Stimulated activated CD8-positive, alpha-beta memory T cell treated with anti-CD3 and anti-CD28 coated beads, Interleukin-7, amount 100 ng/mL, for 48 hours (primary cell): ENCODE data around the gene DNAJB2.
"Not testable (repeated sequence)": the region's sequence is repeated elsewhere in the genome, so short reads cannot be mapped to it uniquely, and the experiment has no call there.

ENCODE experiments used
- DNase-seq, 2 donors: peaks; one replicate each; pipeline ENCODE4 v3.0.0-alpha.2; 2020; ENCODE audit warnings: low read depth in 1 of 2; ENCODE audit errors: extremely low read depth in 1 of 2

DNAJB2 gene

DNA sequence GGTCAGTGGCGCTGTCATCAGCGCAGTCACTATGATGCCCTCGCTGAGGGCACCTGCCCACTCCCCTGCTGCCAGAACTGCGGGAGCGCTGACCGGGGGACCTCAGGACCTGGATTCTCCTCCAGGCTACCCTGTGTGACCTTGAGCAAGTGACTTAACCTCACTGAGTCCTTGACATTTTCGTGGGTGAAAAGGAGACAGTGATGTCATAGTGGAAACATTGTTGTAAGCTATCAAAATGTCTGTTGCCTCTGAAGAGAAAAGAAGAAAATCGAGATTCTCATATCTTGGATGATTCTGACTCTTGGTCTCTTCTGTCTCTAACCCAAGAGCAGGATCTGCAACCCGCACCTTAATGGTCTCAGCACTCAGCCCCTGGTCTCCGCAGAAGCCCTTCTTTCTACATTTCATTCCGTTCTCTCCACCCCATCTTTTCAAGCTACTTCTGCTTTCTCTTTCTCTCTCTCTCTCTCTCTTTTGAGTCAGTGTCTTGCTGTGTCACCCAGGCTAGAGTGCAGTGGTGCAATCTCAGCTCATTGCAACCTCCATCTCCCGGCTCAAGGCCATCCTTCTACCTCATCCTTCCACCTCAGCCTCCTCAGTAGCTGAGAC, 24.5 kb upstream of the DNAJB2 start:
- DNase-seq = no peak

GRCh38 chr2:219258942-219259341, 20.2 kb upstream of the DNAJB2 start:
- DNase-seq = not testable (repeated sequence)

DNA sequence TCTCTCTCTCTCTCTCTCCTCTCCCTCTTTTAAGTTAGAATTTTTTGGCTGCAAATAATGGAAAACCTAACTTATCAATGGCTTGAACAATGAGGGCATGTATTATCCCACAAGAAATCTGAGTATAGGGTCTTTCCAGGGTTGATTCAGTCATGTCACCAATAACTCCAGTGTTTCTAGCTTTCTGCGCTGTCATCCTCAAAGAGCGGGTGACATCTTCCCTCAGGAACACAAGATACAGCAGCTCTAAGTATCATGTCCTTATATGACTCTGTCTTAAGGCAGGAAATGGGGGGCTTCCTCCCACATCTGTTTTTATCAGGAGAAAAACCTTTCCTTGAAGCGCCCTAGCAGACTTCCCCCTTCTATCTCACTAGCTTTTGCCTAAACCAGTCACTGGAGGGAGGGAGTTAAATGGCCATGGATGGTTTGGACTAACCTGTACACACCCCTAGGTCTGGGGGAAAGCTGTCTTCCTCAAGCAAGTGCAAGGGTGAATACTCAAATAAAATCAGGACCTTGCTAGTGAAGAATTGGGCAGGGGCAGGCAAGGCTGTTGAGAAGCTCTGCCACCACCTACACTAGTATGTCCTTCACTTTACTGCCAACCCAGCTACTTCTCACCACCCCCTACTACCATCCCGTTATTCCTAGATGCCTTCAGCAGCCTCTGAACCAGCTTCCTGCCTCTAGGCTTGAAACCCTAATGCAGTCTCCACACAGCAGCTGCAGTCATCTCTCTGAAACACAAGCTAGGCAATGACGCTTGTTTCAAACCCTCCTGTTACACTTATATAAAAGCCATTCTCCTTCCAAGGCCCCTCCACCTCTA, 17.9 kb upstream of the DNAJB2 start:
- DNase-seq = no peak

- no peak for DNase-seq
Observed at GRCh38 chr2:219266232-219266631, 12.9 kb upstream of the DNAJB2 start.

- DNase-seq = no peak
Observed at GRCh38 chr2:219266886-219267285, 12.3 kb upstream of the DNAJB2 start.

GRCh38 chr2:219268294-219268693, 10.9 kb upstream of the DNAJB2 start:
- no peak for DNase-seq

DNA sequence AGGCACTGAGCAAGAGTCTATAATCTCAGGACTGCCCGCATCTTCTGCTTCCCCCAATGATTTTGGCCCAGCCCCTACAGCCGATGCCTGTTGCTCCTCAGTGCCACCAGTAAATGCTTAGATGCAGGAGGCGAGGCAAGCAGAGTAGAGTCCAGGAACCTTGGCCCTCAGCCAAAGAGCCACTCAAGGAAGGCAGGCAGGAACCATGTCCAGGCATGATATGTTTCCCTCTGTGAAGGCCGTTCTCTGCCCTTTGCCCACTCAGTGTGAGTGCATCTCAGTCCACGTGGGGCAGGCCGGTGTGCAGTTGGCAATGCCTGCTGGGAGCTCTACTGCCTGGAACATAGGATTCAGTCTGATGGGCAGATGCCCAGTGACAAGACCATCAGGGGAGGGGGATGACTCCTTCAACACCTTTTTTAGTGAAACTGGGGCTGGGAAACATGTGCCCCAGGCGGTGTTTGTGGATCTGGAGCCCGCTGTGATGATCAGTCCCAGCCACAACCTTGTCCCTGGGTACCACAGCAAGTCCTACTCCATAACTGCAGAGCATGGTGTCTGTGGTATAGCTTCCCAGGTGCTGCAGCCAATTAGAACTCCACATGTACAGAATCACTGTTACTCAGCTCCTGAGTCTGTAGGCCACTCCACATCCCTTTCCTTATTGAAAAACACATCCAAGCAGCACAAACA, 9.7 kb upstream of the DNAJB2 start:
- DNase-seq = no peak

- no peak for DNase-seq
Observed at GRCh38 chr2:219270055-219270372, 9.2 kb upstream of the DNAJB2 start.

DNA sequence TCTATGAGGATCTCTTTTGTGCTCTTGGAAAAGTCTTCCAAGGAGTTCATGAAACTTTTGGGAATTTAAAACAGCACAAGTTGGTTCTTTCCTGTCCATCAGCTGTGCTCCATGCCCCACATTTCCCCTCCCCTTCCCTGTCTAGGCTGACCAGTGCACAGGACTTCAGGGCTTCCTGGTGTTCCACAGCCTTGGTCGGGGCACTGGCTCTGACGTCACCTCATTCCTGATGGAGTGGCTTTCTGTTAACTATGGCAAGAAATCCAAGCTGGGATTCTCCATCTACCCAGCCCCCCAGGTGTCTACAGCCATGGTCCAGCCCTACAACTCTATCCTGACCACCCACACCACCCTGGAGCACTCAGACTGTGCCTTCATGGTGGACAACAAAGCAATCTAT, 8.1 kb upstream of the DNAJB2 start:
- DNase-seq = no peak

GRCh38 chr2:219272356-219272755, 6.8 kb upstream of the DNAJB2 start:
- no peak for DNase-seq

GRCh38 chr2:219272995-219273394, 6.2 kb upstream of the DNAJB2 start:
- no peak for DNase-seq

- no peak for DNase-seq
Observed at GRCh38 chr2:219273937-219274336, 5.2 kb upstream of the DNAJB2 start.

GRCh38 chr2:219274361-219274921, 4.7 kb upstream of the DNAJB2 start:
- DNase-seq = no peak

DNA sequence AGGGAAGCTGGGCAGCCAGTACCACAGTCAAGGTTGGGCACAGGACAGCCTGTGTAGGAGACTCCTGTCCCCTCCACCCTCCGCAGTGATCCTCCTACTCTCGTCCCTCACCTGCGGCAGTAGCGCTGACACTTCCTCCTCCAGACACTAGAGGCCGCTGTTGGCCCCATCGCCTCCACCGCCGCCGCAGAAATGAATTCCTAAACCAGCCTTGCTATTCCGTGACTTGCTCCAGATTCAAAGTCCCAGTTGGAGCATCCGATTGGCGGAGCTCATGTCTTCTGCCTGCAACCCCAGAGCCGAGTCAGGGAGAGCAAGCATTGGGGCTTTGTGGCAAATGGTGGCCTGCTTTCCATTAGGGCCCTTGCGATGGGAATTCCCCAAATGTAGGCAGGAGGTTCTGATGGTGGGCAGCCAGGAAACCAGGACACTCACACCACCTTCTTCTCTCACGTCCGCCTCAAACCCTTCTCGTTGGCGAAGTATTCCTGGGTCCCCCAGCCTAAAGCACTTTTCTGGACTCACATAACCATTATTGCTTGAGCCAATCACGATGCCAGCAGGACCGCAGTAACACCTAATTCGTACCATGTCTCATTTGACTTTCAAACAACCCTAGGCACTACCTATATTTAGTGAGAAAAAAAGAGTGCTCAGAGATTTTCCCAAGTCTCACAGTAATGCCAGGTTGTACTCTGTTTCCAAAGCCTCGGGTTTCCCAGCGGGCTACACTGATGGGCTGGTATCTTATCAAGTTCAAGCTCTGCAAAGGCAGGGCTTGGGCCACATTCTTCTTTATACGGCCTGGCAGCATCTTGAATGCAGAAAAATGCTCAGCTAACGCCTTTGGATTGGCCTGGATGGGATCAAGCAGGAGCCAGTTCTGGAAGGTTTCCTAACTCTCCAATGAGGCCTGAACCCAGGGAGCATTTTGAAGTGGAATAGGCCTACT, 1.2 kb upstream of the DNAJB2 start:
- peak; percentile 44 to 54 for DNase-seq

- DNase-seq = no peak
Observed at GRCh38 chr2:219278655-219279150, 463 bp upstream of the DNAJB2 start.

GRCh38 chr2:219279916-219280516, 850 bp downstream of the DNAJB2 start:
- DNase-seq = no peak

DNA sequence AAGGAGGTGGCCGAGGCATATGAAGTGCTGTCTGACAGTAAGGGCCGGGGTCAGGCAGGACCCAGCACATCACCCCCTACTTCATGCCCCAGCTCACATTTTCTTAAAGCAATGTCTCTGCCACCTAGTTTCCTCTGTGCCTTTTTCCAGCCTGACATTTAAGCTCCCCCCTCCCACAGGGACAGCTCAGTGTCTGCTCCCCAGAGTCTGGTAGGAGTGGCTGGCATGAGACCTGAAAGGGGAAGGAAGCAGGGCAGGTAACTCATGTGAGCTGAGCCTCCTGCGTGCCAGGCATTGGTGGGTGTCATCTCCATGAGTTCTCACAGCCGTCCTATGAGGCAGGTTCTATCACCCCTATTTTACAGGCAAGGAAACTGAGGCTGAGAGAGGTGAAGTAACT, 1.5 kb downstream of the DNAJB2 start:
- no peak for DNase-seq

GRCh38 chr2:219281588-219281987, 2.4 kb downstream of the DNAJB2 start:
- no peak for DNase-seq

DNA sequence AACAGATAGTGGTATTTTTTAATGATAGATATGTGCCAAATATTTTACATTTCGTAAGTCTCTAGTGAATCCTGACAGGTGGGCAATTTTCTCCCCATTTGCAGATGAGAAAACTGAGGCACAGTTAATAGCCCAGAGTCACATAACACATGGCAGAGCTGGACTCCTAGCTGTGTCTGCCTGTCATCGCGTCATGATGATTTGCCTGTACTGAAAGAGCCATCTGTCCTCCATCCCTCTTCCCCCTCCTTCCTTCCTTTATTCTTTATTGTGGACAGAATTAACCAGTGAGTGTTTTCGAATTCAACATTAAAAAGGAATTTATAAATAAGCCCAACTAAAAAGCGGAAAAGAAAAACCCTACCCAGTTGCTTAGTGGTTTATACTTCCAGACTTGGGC, 3.2 kb downstream of the DNAJB2 start:
- DNase-seq = no peak

GRCh38 chr2:219282943-219283581, 3.9 kb downstream of the DNAJB2 start:
- no peak for DNase-seq
